K562 (cell line): ENCODE data around the gene DPP10. TPM values are rescaled to one million over a fixed set of nuclear protein-coding genes. Genes with fewer than 3 reads are reported as not detected.

Experiments used
- ELF2 ChIP-seq: fragments of 250-450 bp; sonication (Bioruptor Pico); IDR thresholded peaks from 2 replicates; pipeline ENCODE4 v1.5.0; 2021; ENCODE audit warnings: mild to moderate bottlenecking
- HOXB6 ChIP-seq: fragments of 250-450 bp; sonication (Bioruptor Pico); IDR thresholded peaks from 2 replicates; pipeline ENCODE4 v1.5.1; 2022; ENCODE audit warnings: mild to moderate bottlenecking, borderline replicate concordance
- KDM1A ChIP-seq, 2 experiments: fragments of 450-650 bp; IDR thresholded peaks; 2 replicates each; pipeline ENCODE4 v1.6.1; 2016; ENCODE audit warnings: mild to moderate bottlenecking in 2 of 2
- polyA plus RNA-seq, 8 experiments: library from polyadenylated mRNA; depleted of rRNA in 4 of 8; stranded (reverse) in 5 of 8; unstranded in 3 of 8; fragments of >200 nt; fragmentation: Nextera tagmentation in 2 of 8; fragmentation: Illumina TruSeq in 1 of 8; extraction: Ambion mirVana in 2 of 8; extraction: Trizol in 1 of 8; gene quantifications; 2 replicates each; pipeline versions ENCODE4 v1.2.1 to v1.2.3, GENCODE V29; 2011 to 2014; ENCODE audit warnings: inconsistent platforms in 1 of 8, missing spikeins in 1 of 8
- total RNA-seq, 7 experiments: library from RNA; depleted of rRNA in 6 of 7; stranded (reverse); fragments of >200 nt in 6 of 7; fragmentation: Illumina TruSeq in 2 of 7; extraction: Trizol in 2 of 7; gene quantifications; 2 replicates each; pipeline versions ENCODE4 v1.2.1 to v1.2.3, GENCODE V29; 2011 to 2021; ENCODE audit warnings: low replicate concordance in 1 of 7
- TF ChIP-seq, protein P1 (sequence below), 2 experiments: fragments of 150-350 bp in 1 of 2; IDR thresholded peaks; 2 replicates each; pipeline ENCODE4 v1.6.1; 2012 to 2016; ENCODE audit warnings: low read depth in 2 of 2, low read length in 2 of 2, mild to moderate bottlenecking in 1 of 2, moderate library complexity in 1 of 2
- TF ChIP-seq, protein P2 (sequence below): fragments of 250-450 bp; sonication (Bioruptor Pico); IDR thresholded peaks from 2 replicates; pipeline ENCODE4 v1.5.0; 2021; ENCODE audit warnings: mild to moderate bottlenecking, moderate library complexity

DPP10 gene
- total and polyA plus RNA-seq, 9 of the 15 experiments (the other 6 are each of a cell fraction or from before 2014, with no cell fraction given), result not detected

DNA sequence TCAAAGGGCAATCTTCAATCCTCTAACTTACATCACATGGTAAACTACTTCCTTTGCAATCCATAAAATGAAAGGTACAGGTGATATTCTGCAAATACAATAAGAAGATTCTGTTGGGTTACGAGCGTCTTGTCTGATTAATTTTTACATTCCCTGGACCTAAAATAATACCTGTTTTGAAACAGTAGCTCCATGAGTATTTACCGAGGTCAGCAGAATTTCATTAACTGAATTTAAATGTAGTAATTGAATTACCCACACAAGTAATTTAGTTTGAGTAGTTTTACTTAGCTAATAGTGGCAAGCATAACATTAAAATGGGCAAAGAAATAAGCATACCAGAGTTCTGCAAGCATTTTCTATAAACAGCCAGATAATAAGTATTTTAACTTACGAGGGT is 652.0 kb downstream of the DPP10 start (continued):
- TF ChIP-seq, protein P1, sequence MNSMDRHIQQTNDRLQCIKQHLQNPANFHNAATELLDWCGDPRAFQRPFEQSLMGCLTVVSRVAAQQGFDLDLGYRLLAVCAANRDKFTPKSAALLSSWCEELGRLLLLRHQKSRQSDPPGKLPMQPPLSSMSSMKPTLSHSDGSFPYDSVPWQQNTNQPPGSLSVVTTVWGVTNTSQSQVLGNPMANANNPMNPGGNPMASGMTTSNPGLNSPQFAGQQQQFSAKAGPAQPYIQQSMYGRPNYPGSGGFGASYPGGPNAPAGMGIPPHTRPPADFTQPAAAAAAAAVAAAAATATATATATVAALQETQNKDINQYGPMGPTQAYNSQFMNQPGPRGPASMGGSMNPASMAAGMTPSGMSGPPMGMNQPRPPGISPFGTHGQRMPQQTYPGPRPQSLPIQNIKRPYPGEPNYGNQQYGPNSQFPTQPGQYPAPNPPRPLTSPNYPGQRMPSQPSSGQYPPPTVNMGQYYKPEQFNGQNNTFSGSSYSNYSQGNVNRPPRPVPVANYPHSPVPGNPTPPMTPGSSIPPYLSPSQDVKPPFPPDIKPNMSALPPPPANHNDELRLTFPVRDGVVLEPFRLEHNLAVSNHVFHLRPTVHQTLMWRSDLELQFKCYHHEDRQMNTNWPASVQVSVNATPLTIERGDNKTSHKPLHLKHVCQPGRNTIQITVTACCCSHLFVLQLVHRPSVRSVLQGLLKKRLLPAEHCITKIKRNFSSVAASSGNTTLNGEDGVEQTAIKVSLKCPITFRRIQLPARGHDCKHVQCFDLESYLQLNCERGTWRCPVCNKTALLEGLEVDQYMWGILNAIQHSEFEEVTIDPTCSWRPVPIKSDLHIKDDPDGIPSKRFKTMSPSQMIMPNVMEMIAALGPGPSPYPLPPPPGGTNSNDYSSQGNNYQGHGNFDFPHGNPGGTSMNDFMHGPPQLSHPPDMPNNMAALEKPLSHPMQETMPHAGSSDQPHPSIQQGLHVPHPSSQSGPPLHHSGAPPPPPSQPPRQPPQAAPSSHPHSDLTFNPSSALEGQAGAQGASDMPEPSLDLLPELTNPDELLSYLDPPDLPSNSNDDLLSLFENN (IDR thresholded peaks at IDR 0.05; ENCODE audit: low read depth in 2 of 2, low read length in 2 of 2), result no peak
- TF ChIP-seq KDM1A (IDR thresholded peaks at IDR 0.05), result no peak
- TF ChIP-seq, protein P2, sequence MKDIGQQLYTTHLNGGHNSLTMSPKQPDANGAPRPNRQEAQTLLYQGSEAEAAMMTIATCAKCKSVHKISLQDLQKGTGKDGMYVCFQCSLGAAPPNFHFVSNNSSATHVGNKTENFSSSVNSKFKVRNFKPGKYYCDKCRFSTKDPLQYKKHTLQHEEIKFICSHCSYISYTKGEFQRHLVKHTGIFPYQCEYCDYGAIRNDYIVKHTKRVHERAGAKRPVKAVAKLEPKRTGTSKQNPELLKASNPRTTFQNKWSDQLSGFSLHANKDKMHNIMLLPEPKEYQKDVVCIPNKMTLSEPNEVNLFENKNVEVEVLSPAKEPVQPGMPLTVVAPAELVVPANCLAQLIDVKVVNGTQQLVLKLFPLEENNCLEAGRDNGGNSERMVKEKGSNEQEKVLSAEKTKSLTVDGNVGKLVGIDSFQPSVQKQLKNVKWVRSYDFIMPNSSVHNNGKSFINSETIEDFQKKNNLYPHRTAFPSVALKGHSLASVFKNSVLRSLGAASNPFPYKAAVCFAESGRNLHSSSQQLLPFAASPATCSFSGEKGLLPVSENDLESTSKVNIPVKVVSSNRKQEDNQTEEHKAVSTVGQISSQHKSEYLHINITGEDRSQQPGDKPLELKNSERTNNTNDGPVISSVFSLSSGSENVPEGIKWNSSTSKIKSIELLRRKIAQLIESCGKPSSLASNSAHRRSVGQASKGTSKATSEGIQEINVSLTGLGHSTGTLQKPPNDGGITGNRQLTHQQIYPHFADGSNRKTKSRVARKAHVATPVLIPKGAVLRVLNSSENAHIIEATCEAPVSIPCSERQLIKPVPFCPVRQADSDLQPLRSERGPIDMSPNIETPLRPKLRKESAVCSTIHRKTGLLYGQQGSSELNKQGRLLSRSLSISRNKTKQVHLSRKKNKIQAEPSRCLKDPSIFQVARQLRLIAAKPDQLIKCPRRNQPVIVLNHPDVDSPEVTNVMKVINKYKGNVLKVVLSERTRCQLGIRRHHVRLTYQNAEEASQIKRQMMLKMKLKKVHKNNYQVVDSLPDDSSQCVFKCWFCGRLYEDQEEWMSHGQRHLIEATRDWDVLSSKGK (CRISPR knock-in tag), result no peak
- no peak for TF ChIP-seq ELF2 (CRISPR knock-in tag)
- no peak for TF ChIP-seq HOXB6 (CRISPR knock-in tag)
